K562 (cell line): Measurements from ENCODE around the gene DCUN1D2. TPM values are rescaled to one million over a fixed set of nuclear protein-coding genes. Genes with fewer than 3 reads are reported as not detected.

ENCODE experiments used
- ATAC-seq: fragments of 200-7000 bp; cut with Tn5 transposase; 3 replicates; pipeline ENCODE4 v1.9.1; 2020; ENCODE audit warnings: moderate library complexity
- BruUV-seq: library from RNA; stranded (reverse); fragments of 400-500 nt; replicated peaks from 2 replicates; lab custom pipeline; 2021; lab: Mats Ljungman, UMichigan
- CTCF ChIA-PET: fragments of 300-600 bp; formaldehyde crosslinking; extraction: SDS; loops from one replicate; lab custom pipeline; 2021; ENCODE audit warnings: low intra/inter-chr PET ratio; lab: Yijun Ruan, JAX
- POLR2A ChIA-PET: fragments of 300-600, 350-650 bp; sonication (Branson Sonifier 250); formaldehyde crosslinking; extraction: SDS; loops from one replicate; lab custom pipeline; 2021; ENCODE audit warnings: antibody characterized with exemption, inconsistent platforms; lab: Yijun Ruan, JAX
- DNase-seq, 4 experiments: peaks; one replicate each; pipeline versions ENCODE4 v3.0.0 to v3.0.0-alpha.2; 2011 to 2018; ENCODE audit warnings: low spot score in 3 of 4, mixed read lengths in 3 of 4; ENCODE audit errors: extremely low read depth in 1 of 4
- FAIRE-seq: peaks from 2 replicates; lab custom pipeline; 2011; peaks lifted over from hg19 to GRCh38; lab: Jason Lieb, UNC
- H2AFZ ChIP-seq: 2 replicates; pipeline ENCODE4 v1.6.0; 2011; ENCODE audit warnings: low read depth, low read length, control low read depth, inconsistent platforms
- H3K27ac ChIP-seq: fragments of 200-600 bp; 3 replicates; pipeline ENCODE4 v1.8.0; 2011; ENCODE audit warnings: low read depth, mild to moderate bottlenecking, control low read depth, inconsistent platforms, low read length, moderate library complexity, mixed read lengths; ENCODE audit errors: extremely low read depth
- H3K27me3 ChIP-seq, 2 experiments: fragments of 300-600 bp in 1 of 2; 2 replicates in 1 of 2; 3 replicates in 1 of 2; pipeline versions ENCODE4 v1.6.0 to v1.8.0; 2011; ENCODE audit warnings: inconsistent platforms in 2 of 2, low read length in 2 of 2, mild to moderate bottlenecking in 1 of 2, mixed read lengths in 1 of 2, moderate library complexity in 1 of 2; ENCODE audit not compliant: control insufficient read depth in 2 of 2, insufficient read depth in 2 of 2
- H3K36me3 ChIP-seq: fragments of 300-600 bp; 3 replicates; pipeline ENCODE4 v1.8.0; 2011; ENCODE audit warnings: mild to moderate bottlenecking, low read length, inconsistent platforms; ENCODE audit not compliant: control insufficient read depth, insufficient read depth
- H3K4me1 ChIP-seq, 2 experiments: fragments of 200-600 bp in 1 of 2; replicated peaks in 1 of 2; 2 replicates in 1 of 2; 3 replicates in 1 of 2; pipeline versions ENCODE4 v1.5.1 to v1.8.0; 2011; ENCODE audit warnings: inconsistent platforms in 2 of 2, low read length in 2 of 2, mild to moderate bottlenecking in 1 of 2, mixed read lengths in 1 of 2, moderate library complexity in 1 of 2; ENCODE audit not compliant: control insufficient read depth in 2 of 2, insufficient read depth in 2 of 2
- H3K4me2 ChIP-seq: 2 replicates; pipeline ENCODE4 v1.6.1; 2011; ENCODE audit warnings: low read length, control low read depth, inconsistent platforms, mixed read lengths; ENCODE audit not compliant: insufficient read depth
- H3K4me3 ChIP-seq: fragments of 200-600 bp; sonication (generic), shearing (Covaris generic); 2 replicates; pipeline ENCODE4 v1.5.1; 2016; ENCODE audit warnings: control low read depth, inconsistent platforms
- H3K79me2 ChIP-seq: fragments of 200-600 bp; 3 replicates; pipeline ENCODE4 v1.8.0; 2011; ENCODE audit warnings: low read length, inconsistent platforms; ENCODE audit not compliant: control insufficient read depth, insufficient read depth
- H3K9ac ChIP-seq, 2 experiments: 2 replicates each; pipeline versions ENCODE4 v1.6.0 to v1.6.1; 2011; ENCODE audit warnings: low read depth in 2 of 2, low read length in 2 of 2, control low read depth in 1 of 2, inconsistent platforms in 1 of 2, mild to moderate bottlenecking in 1 of 2, mixed read lengths in 1 of 2; ENCODE audit not compliant: insufficient read depth in 1 of 2
- H3K9me1 ChIP-seq: one replicate; pipeline ENCODE4 v1.6.0; 2011; ENCODE audit warnings: inconsistent platforms, mild to moderate bottlenecking, low read length, moderate library complexity; ENCODE audit not compliant: control insufficient read depth, insufficient read depth
- H3K9me3 ChIP-seq: replicated peaks from 2 replicates; pipeline ENCODE4 v1.5.1; 2011; ENCODE audit warnings: low read depth, low read length, inconsistent platforms; ENCODE audit not compliant: control insufficient read depth, insufficient read depth
- H4K20me1 ChIP-seq: replicated peaks from 2 replicates; pipeline ENCODE4 v1.6.1; 2011; ENCODE audit warnings: low read length, inconsistent platforms, mixed read lengths; ENCODE audit not compliant: control insufficient read depth, insufficient read depth
- ATF3 ChIP-seq, 2 experiments: fragments of 450-650 bp in 1 of 2; sonication (generic) in 1 of 2; formaldehyde crosslinking in 1 of 2; IDR thresholded peaks in 1 of 2; conservative IDR thresholded peaks in 1 of 2; 2 replicates each; pipeline versions ENCODE4 v1.6.1 to v1.8.1; 2016 to 2023; ENCODE audit warnings: mild to moderate bottlenecking in 2 of 2, moderate library complexity in 2 of 2, inconsistent platforms in 1 of 2, missing genetic modification reagents in 1 of 2
- BHLHE40 ChIP-seq: IDR thresholded peaks from 2 replicates; pipeline ENCODE4 v1.6.1; 2011; ENCODE audit warnings: low read length, improper control_type of control experiment
- CREBBP ChIP-seq: IDR thresholded peaks from one replicate; pipeline ENCODE4 v1.6.1; 2012; ENCODE audit warnings: low read depth, mild to moderate bottlenecking, control low read depth, inconsistent platforms, low read length
- HNRNPL ChIP-seq: fragments of 200-400 bp; formaldehyde crosslinking; IDR thresholded peaks from 2 replicates; pipeline ENCODE4 v1.6.1; 2017; ENCODE audit warnings: low read depth, mild to moderate bottlenecking, low read length
- MTA3 ChIP-seq: fragments of 450-650 bp; formaldehyde crosslinking; IDR thresholded peaks from 2 replicates; pipeline ENCODE4 v1.6.1; 2017; ENCODE audit warnings: mild to moderate bottlenecking, borderline replicate concordance
- NR1H2 ChIP-seq: sonication (generic); formaldehyde crosslinking; IDR thresholded peaks from 2 replicates; pipeline ENCODE4 v1.4.0; 2020; ENCODE audit warnings: mild to moderate bottlenecking, missing genetic modification reagents
- PHF8 ChIP-seq: fragments of 200-600 bp; sonication (generic); IDR thresholded peaks from 2 replicates; pipeline ENCODE4 v1.6.1; 2012; ENCODE audit warnings: mixed run types, mild to moderate bottlenecking, inconsistent platforms, low read length, moderate library complexity, borderline replicate concordance
- SIN3B ChIP-seq: fragments of 450-650 bp; IDR thresholded peaks from 2 replicates; pipeline ENCODE4 v1.6.1; 2017; ENCODE audit warnings: low read depth, mild to moderate bottlenecking, moderate library complexity
- STAT6 ChIP-seq: sonication (generic); formaldehyde crosslinking; IDR thresholded peaks from 2 replicates; pipeline ENCODE4 v1.8.1; 2023; ENCODE audit warnings: mild to moderate bottlenecking, missing genetic modification reagents
- WGBS: fragments of 100-300 bp; shearing (Covaris generic); methylation state at CpG from one replicate; pipeline ENCODE4 v1.1.6; 2016; ENCODE audit warnings: low coverage, mixed read lengths; ENCODE audit not compliant: insufficient coverage; ENCODE audit errors: missing lambda C conversion rate; 5-methylcytosine and 5-hydroxymethylcytosine counted together
- in situ Hi-C: fragments of 300-500 bp; cut with MboI; formaldehyde crosslinking; loops from 4 replicates; pipeline ENCODE4 v1.15.0; 2018; ENCODE audit warnings: inconsistent platforms, mixed read lengths
- intact Hi-C: fragments of 100-400 bp; cut with micrococcal nuclease; formaldehyde crosslinking; loops from 2 replicates; pipeline ENCODE4 v1.14.2; 2022
- polyA plus RNA-seq, 8 experiments: library from polyadenylated mRNA; depleted of rRNA in 4 of 8; stranded (reverse) in 5 of 8; unstranded in 3 of 8; fragments of >200 nt; fragmentation: Nextera tagmentation in 2 of 8; fragmentation: Illumina TruSeq in 1 of 8; extraction: Ambion mirVana in 2 of 8; extraction: Trizol in 1 of 8; gene quantifications; 2 replicates each; pipeline versions ENCODE4 v1.2.1 to v1.2.3, GENCODE V29; 2011 to 2014; ENCODE audit warnings: inconsistent platforms in 1 of 8, missing spikeins in 1 of 8
- total RNA-seq, 7 experiments: library from RNA; depleted of rRNA in 6 of 7; stranded (reverse); fragments of >200 nt in 6 of 7; fragmentation: Illumina TruSeq in 2 of 7; extraction: Trizol in 2 of 7; gene quantifications; 2 replicates each; pipeline versions ENCODE4 v1.2.1 to v1.2.3, GENCODE V29; 2011 to 2021; ENCODE audit warnings: low replicate concordance in 1 of 7

The DCUN1D2 gene
- total and polyA plus RNA-seq, 9 of the 15 experiments (the other 6 are each of a cell fraction or from before 2014, with no cell fraction given), result 2.1 to 16.8 (median 11.1) TPM

- DNase-seq (no peak), FAIRE-seq (no peak), ATAC-seq (no peak)
- Histone ChIP-seq H3K4me3 (no peak overlapping the region), H3K9me1 (no peaks in the 10 kb centered on the region), H3K27me3 (peaks cover 17 to 57% of the 10 kb centered on the region in 2 experiments), H4K20me1 (no peaks in the 10 kb centered on the region; the same call in 1 of the 2 replicates), H3K9ac (no peak overlapping the region), H3K36me3 (no peaks in the 10 kb centered on the region)
- CTCF ChIA-PET, result no interaction called here
- no TSS peak for BruUV-seq
- 52% methylated on average over 2 of the region's 27 CpGs for WGBS
- no peak for TF ChIP-seq PHF8
- TF ChIP-seq CREBBP, result no peak
- no peak for TF ChIP-seq HNRNPL
- TF ChIP-seq, all 486 proteins: peak for 0
- Histone ChIP-seq H3K4me2 (no peak overlapping the region), H3K4me1 (peaks cover 0 to 23% of the 10 kb centered on the region in 2 experiments; a peak in 2 of 5 replicates), H3K27ac (no peak overlapping the region), H3K9me3 (no peaks in the 10 kb centered on the region), H2AFZ (no peak overlapping the region), H3K79me2 (no peaks in the 10 kb centered on the region)
- in situ Hi-C loops (no loop called here), intact Hi-C loops (no loop called here)
- POLR2A ChIA-PET, result no interaction called here
Measured at GRCh38 chr13:113412440-113412839, 78.1 kb downstream of the DCUN1D2 start.

DNA sequence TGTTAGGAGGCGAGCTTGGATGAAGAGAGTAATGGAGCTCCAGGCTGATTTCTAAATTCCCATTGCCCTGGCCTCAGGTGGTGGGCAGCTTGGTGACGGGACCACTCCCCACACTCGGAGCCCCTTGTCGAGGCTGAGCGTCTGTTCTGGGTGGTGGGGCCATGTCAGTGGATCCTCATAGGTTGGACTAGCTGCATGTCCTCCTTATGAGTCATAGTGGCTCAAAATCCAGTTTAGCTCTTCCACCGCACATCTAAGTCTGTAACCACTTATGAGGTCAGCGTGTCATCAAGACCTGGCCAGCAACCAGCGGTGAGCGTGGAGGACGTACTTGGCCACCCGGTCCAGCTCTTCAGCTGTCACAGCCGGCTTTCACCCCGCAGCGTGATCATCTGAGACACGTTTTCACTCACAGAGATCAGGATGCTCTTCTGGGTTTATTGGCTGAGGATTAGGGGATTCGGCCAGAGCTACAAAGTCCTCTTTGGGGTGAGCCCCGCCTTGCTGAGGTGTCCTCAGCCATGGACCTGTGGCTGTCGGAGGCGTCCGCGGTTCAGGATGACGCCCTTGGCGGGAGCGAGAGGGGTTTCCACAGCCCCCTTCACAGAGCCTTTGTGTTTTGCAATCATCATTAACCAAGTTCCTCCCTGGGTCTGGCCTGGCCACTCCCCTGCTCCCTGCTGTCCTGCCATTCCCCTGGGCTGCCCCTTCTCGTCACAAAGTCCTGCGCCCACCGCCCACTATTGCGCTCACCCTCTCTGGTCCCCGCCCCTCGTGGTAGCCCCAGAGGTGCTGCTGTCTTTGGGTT is 79.1 kb downstream of the DCUN1D2 start:
- in situ Hi-C loops (no loop called here), intact Hi-C loops (no loop called here)
- CTCF ChIA-PET, result no interaction called here
- no peak overlapping the region for H3K4me3 ChIP-seq
- no peak overlapping the region for H3K4me2 ChIP-seq
- no peaks in the 10 kb centered on the region for H3K79me2 ChIP-seq
- H3K9me3 ChIP-seq, result no peaks in the 10 kb centered on the region
- H3K27ac ChIP-seq, result no peak overlapping the region
- peaks cover 0 to 24% of the 10 kb centered on the region in 2 experiments; a peak in 2 of 5 replicates for H3K4me1 ChIP-seq
- POLR2A ChIA-PET, result no interaction called here
- WGBS, result 15% methylated on average over 23 of the region's 30 CpGs
- no peaks in the 10 kb centered on the region for H3K9me1 ChIP-seq
- FAIRE-seq (peak; percentile 29), ATAC-seq (peak; percentile 49; the same call in 2 of the 3 replicates), DNase-seq (no peak)
- no TSS peak for BruUV-seq
- H4K20me1 ChIP-seq, result no peaks in the 10 kb centered on the region; the same call in 1 of the 2 replicates
- no peak overlapping the region for H2AFZ ChIP-seq
- no peak overlapping the region for H3K9ac ChIP-seq
- no peaks in the 10 kb centered on the region for H3K36me3 ChIP-seq
- peaks cover 23 to 58% of the 10 kb centered on the region in 2 experiments for H3K27me3 ChIP-seq
- TF ChIP-seq ATF3 (IDR thresholded peaks at IDR 0.05) (peak; percentile 48), ATF3 (CRISPR knock-in tag; conservative IDR thresholded peaks at IDR 0.05) (no peak), NR1H2 (CRISPR knock-in tag) (no peak), MTA3 (no peak), SIN3B (no peak), BHLHE40 (0 out of 2 replicates have a peak, but pooled peaks have one; percentile 1), STAT6 (CRISPR knock-in tag) (no peak)
